Erythroblast (primary cell): ENCODE results near the gene HJURP.

Experiments used
- DNase-seq, 2 experiments: peaks; one replicate each; lab custom pipeline; 2025; lab: John Stamatoyannopoulos, UW
- GATA1 ChIP-seq: IDR thresholded peaks from 2 replicates; pipeline ENCODE4 v1.6.1; 2011; ENCODE audit warnings: low read depth, mild to moderate bottlenecking, control low read depth, low read length, moderate library complexity
- POLR2A ChIP-seq: IDR thresholded peaks from 2 replicates; pipeline ENCODE4 v1.6.1; 2011; ENCODE audit warnings: mild to moderate bottlenecking, low read length

The HJURP gene

GRCh38 chr2:233857511-233858141 lies 3.3 kb upstream of the HJURP start:
- DNase-seq, result peak; percentile 94 to 97
- TF ChIP-seq GATA1, result no peak
- peak; percentile 25 for TF ChIP-seq POLR2A

- TF ChIP-seq POLR2A (peak; percentile 68), GATA1 (no peak)
- DNase-seq, result peak; percentile 87 to 92
Measured at GRCh38 chr2:233856184-233856583, 1.8 kb upstream of the HJURP start.

- DNase-seq, result peak; percentile 52 to 71
- no peak for TF ChIP-seq POLR2A
- TF ChIP-seq GATA1, result no peak
Measured at GRCh38 chr2:233855345-233855744, 1.0 kb upstream of the HJURP start.

GRCh38 chr2:233853883-233854240 lies 473 bp downstream of the HJURP start:
- DNase-seq, result peak; percentile 44 to 68
- TF ChIP-seq GATA1 (no peak), POLR2A (no peak)

GRCh38 chr2:233853353-233853752 lies 982 bp downstream of the HJURP start:
- TF ChIP-seq POLR2A (no peak), GATA1 (no peak)
- DNase-seq, result peak; percentile 50 to 68

- TF ChIP-seq GATA1 (no peak), POLR2A (no peak)
- peak; percentile 65 to 69 for DNase-seq
Measured at GRCh38 chr2:233852056-233852455, 2.3 kb downstream of the HJURP start.

- peak; percentile 34 to 38 for DNase-seq
- TF ChIP-seq POLR2A, result no peak
Measured at GRCh38 chr2:233851169-233851568, 3.2 kb downstream of the HJURP start.

- TF ChIP-seq GATA1 (no peak), POLR2A (no peak)
- no peak for DNase-seq
Measured at GRCh38 chr2:233850745-233851144, 3.6 kb downstream of the HJURP start.

GRCh38 chr2:233849607-233850271 lies 4.6 kb downstream of the HJURP start:
- DNase-seq, result no peak
- TF ChIP-seq POLR2A, result no peak
- TF ChIP-seq GATA1, result no peak

GRCh38 chr2:233848276-233848675 lies 6.1 kb downstream of the HJURP start:
- no peak for TF ChIP-seq GATA1
- TF ChIP-seq POLR2A, result peak; percentile 24
- no peak for DNase-seq

GRCh38 chr2:233847248-233847898 lies 7.0 kb downstream of the HJURP start:
- TF ChIP-seq GATA1 (no peak), POLR2A (no peak)
- no peak for DNase-seq

- peak; percentile 54 to 77 for DNase-seq
- TF ChIP-seq GATA1, result no peak
Measured at GRCh38 chr2:233846387-233847247, 7.7 kb downstream of the HJURP start.

- TF ChIP-seq GATA1 (no peak), POLR2A (no peak)
- no peak for DNase-seq
Measured at GRCh38 chr2:233845301-233846060, 8.9 kb downstream of the HJURP start.

- no peak for DNase-seq
- TF ChIP-seq GATA1 (no peak), POLR2A (no peak)
Measured at GRCh38 chr2:233844836-233845235, 9.5 kb downstream of the HJURP start.
